ENCODE results near the gene NOTCH2. TPM values are rescaled to one million over a fixed set of nuclear protein-coding genes. Genes with fewer than 3 reads are reported as not detected.

The NOTCH2 gene
- total and polyA plus RNA-seq, 9 of the 15 experiments (the other 6 are each of a cell fraction or from before 2014, with no cell fraction given), result 0.04 to 1.2 (median 0.28) TPM; not detected in 1

DNA sequence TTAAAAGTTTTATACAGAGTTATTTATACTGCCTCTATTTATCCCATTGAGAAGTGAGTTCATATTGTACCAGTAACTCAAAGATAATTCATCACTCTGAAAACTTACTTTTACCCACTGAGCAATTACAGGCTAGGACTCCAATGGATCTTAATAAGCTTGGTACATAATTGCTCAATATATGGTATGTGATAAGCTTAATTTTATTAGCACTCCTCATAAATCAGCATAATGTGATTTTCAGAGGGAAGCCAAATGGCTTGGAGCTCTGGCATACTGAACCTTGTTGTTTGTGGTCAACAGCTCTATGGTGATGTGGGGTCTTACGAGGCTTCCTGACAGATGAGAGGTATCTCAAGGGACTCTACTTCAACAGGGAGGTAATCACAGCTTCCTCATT lies 199.5 kb downstream of the NOTCH2 start:
- no peaks in the 10 kb centered on the region for H3K27me3 ChIP-seq (ENCODE audit: control insufficient read depth in 2 of 2, insufficient read depth in 2 of 2, low read length in 2 of 2)
- in situ Hi-C loops (cut with MboI), result no loop called here
- no peaks in the 10 kb centered on the region for H3K36me3 ChIP-seq (ENCODE audit: control insufficient read depth, insufficient read depth, low read length)
- no TSS peak for BruUV-seq (replicated peaks)
- FAIRE-seq, result no peak
- WGBS (ENCODE audit: insufficient coverage, low coverage, missing lambda C conversion rate), result 76% methylated on average over 1 of the region's 1 CpG
- intact Hi-C loops (cut with micrococcal nuclease), result loop anchor here (2.0 kb wide), 1 partner anchor 79 kb away; no protein-coding TSS in a partner anchor
- no peak for DNase-seq (ENCODE audit: extremely low read depth in 1 of 4, low spot score in 3 of 4)
- no peak for ATAC-seq
- H3K4me1 ChIP-seq (replicated peaks in 1 of 2; ENCODE audit: control insufficient read depth in 2 of 2, insufficient read depth in 2 of 2, low read length in 2 of 2), result peaks cover 4 to 22% of the 10 kb centered on the region in 2 experiments; a peak in 3 of 5 replicates
- H4K20me1 ChIP-seq (replicated peaks; ENCODE audit: control insufficient read depth, insufficient read depth, low read length), result no peaks in the 10 kb centered on the region
- no peak overlapping the region for H3K27ac ChIP-seq (ENCODE audit: extremely low read depth, low read depth, low read length)
- no peak overlapping the region for H3K4me3 ChIP-seq
- no peak overlapping the region for H3K4me2 ChIP-seq (ENCODE audit: insufficient read depth, low read length)
- no peak overlapping the region for H3K9ac ChIP-seq (ENCODE audit: insufficient read depth in 1 of 2, low read depth in 2 of 2, low read length in 2 of 2)
- TF ChIP-seq, protein P1, sequence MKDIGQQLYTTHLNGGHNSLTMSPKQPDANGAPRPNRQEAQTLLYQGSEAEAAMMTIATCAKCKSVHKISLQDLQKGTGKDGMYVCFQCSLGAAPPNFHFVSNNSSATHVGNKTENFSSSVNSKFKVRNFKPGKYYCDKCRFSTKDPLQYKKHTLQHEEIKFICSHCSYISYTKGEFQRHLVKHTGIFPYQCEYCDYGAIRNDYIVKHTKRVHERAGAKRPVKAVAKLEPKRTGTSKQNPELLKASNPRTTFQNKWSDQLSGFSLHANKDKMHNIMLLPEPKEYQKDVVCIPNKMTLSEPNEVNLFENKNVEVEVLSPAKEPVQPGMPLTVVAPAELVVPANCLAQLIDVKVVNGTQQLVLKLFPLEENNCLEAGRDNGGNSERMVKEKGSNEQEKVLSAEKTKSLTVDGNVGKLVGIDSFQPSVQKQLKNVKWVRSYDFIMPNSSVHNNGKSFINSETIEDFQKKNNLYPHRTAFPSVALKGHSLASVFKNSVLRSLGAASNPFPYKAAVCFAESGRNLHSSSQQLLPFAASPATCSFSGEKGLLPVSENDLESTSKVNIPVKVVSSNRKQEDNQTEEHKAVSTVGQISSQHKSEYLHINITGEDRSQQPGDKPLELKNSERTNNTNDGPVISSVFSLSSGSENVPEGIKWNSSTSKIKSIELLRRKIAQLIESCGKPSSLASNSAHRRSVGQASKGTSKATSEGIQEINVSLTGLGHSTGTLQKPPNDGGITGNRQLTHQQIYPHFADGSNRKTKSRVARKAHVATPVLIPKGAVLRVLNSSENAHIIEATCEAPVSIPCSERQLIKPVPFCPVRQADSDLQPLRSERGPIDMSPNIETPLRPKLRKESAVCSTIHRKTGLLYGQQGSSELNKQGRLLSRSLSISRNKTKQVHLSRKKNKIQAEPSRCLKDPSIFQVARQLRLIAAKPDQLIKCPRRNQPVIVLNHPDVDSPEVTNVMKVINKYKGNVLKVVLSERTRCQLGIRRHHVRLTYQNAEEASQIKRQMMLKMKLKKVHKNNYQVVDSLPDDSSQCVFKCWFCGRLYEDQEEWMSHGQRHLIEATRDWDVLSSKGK (CRISPR knock-in tag; IDR thresholded peaks at IDR 0.05), result no peak
- TF ChIP-seq MXD1 (CRISPR knock-in tag; IDR thresholded peaks at IDR 0.05; ENCODE audit: borderline replicate concordance, poor library complexity, severe bottlenecking) (no peak), FOXJ2 (tag; IDR thresholded peaks at IDR 0.05) (no peak), MTA1 (IDR thresholded peaks at IDR 0.05; ENCODE audit: borderline replicate concordance) (no peak), POLR3A (IDR thresholded peaks at IDR 0.05; ENCODE audit: borderline replicate concordance, extremely low read depth, insufficient read depth, insufficient read length) (no peak), ETV1 (tag; conservative IDR thresholded peaks at IDR 0.05; ENCODE audit: low read depth) (no peak), GTF2A2 (tag; IDR thresholded peaks at IDR 0.05) (no peak)
- H2AFZ ChIP-seq (ENCODE audit: low read depth, low read length), result no peak overlapping the region
- ChIA-PET CTCF (ENCODE audit: low intra/inter-chr PET ratio) (interaction anchor here (1.6 kb wide), 1 partner anchor 98 kb away, joined by 13 read pairs; no protein-coding TSS in a partner anchor), POLR2A (interaction anchor here (2.7 kb wide), 1 partner anchor 10 kb away, joined by 8 read pairs; no protein-coding TSS in a partner anchor)
- H3K9me3 ChIP-seq (replicated peaks; ENCODE audit: control insufficient read depth, insufficient read depth, low read depth, low read length), result no peaks in the 10 kb centered on the region
- no peaks in the 10 kb centered on the region for H3K9me1 ChIP-seq (ENCODE audit: control insufficient read depth, insufficient read depth, low read length)
- H3K79me2 ChIP-seq (ENCODE audit: control insufficient read depth, insufficient read depth, low read length), result no peaks in the 10 kb centered on the region

Data from K562 (cell line).